GM18861 (cell line): ENCODE results near the gene EFNA5.
A peak's percentile ranks its signal among the peaks of the same experiment; 100 is the strongest.

Experiments used
- ATAC-seq: cut with Tn5 transposase; IDR thresholded peaks from one replicate; pipeline ENCODE4 v1.9.1; 2021; ENCODE audit not compliant: unreplicated experiment

Gene EFNA5

DNA sequence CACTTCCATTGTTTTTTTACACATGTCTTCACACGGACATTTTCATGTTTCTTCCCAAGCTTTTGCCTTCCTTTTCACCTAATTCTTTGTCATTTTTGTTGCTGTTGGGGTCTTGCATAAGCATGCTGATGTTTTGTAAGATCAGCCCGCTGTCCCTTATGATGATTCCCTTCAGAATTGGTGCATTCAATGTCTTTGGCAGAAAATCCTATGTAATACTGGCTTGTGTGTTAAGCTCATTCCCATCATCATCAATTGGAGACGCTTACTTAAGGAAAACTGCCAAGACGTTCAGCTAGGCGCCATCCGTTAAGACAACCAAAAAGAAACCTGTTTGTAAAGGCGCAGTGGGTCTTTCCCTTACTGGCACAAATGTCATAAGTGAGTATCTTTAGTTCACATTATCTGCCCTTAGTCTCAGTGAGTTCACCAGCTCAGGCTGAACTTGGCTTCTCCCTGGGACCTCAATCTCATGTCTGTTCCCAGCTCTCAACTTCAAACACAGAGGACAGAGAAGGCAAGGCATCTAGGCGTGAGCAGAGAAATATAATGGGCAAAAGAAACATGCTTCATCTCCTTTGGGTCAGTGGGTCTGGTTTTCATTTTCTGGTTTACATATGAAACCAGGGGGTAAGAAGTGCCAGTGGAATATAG is 97.9 kb downstream of the EFNA5 start:
- ATAC-seq = no peak

DNA sequence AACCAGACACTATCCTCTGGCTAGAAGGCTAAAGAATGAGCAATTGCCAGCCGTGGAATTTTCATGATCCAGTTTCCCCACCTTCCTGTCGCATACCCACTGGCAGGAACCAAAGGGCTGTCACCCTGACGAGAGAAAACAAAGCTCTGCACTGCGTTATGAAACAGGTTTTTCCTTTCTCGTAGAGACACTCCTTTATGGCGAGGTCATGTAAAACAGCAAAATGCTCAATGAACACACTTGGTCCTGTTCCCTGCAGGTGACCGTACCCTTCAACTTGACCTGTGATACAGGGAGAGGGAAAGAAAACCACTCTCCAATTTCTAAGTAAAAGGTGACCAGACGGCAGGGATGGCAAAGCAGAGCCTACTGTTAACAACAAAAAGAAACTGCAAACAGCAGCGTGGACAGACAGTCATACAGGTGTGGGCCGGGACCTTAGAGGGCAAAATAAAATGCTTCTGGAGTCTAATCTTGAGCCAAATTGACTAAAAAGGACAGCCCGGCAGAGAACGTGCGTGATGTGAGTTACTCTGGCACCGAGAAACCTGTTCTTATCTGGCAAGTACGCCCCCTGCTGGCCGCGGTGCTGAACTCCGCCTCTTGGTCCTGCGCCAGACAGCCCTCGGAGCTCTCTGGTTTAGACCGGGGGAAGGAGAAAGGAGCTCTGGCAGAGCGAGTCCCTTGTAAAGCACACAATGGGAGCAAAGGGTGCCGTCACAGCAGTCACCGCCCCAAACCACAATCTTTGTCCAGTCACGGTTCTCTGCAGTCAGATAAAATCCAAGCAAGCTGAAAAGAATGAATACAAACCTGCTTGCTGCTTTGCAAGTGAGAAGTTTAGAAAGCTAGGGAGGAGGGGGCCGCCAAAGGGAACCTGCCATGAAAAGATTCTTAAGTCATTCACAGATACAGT is 98.9 kb downstream of the EFNA5 start:
- ATAC-seq = peak; percentile 42

DNA sequence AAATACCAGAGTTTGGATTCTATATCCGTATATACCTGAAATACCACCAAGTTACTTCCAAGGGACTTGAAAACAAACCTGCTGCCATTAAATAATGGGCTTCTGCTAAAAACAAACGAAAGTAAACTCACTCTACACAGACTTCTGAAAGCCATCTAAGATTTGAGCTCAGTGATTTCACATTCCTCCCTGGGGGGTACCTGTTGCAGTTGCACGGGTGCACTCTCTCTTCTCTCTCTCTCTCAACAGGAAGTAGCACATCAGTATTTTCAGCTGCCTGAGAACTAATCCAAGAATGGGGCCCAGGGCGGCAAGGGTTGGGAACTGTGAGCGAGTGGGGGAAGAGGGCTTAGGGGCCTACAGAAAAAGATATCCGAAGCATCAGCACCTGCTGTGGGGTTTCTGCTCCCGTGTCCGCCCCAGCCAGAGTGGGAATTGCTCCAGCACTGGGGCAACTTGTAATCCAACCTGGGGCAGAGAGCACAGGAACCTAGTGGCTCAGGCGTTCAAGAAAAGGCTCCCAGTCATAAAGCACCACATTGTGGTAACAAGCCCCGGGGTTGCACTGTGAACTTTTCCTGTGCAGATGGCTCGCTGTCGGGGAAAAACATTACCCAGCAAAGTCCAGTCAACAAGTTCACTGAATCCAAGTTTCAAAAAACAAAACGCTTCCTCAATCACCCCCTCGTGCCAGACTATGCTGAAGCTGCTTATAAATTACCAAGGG is 99.8 kb downstream of the EFNA5 start:
- ATAC-seq = peak; percentile 84

DNA sequence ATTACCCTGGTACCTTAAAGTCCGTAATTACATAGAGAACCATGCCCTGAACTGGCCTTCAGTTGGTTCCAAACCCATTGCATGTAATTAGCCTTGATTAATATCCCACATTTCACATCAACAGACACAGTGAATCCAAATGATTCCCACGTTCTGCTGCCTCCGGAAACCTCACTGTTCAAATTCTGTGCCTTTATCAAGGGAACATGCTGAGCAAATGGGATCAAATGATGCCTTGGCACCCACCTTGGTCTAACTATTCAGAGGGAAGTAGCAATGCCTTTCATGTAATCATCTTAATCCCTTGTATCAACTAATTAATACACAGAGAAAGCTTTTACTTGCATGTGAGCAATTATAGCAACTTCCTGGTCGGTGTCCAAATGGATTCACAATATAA is 100.6 kb downstream of the EFNA5 start:
- no peak for ATAC-seq

DNA sequence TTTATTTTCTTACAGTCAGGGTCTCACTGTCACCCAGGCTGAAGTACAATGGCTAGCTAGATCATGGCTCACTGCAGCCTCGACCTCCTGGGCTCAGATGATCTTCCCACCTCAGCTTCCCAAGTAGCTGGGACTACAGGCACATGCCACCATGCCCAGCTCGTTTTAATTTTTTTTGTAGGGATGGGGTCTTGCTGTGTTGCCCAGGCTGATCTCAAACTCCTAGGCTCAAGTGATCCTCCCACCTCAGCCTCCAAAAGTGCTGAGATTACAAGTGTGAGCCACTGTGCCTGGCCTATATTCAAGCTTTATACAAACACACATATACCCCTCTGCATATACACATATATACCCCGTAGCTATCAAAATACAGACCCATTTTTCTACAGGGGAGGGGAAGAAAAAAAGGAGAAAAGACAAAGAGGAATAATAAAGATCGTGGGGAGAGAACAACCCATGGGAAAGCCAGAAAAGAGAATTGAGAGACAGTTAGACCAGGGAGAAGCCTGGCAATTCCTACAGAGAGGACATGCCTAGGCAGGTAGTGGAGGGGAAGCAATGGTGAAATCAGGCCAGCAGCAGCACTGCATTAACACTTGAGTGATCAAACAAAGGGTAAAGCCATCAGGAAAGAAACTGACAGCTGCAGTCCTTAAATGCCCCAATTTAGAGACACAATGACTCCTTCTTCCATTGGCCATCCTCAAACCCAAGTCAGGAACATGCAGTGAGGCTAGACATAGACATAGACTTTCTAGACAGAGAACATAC is 102.7 kb downstream of the EFNA5 start:
- ATAC-seq = no peak

DNA sequence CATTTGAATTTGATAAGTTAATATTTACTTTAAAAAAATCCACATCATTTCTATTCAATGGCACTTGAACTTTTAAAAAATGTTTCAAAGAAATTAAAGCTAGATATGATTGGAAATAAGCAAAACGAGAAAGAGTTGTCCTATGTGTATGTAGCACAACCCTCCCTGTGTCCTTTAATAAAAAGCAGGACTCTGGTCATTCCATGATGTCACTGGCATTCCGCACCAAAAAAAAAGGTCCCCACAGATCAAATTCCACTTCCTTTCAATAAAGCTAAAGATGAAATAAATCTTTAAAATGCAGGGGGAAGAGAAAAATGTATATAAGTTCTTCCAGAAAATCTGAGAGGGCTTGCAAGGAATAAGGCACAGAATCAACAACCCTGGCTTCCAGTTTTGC is 103.8 kb downstream of the EFNA5 start:
- ATAC-seq = no peak

DNA sequence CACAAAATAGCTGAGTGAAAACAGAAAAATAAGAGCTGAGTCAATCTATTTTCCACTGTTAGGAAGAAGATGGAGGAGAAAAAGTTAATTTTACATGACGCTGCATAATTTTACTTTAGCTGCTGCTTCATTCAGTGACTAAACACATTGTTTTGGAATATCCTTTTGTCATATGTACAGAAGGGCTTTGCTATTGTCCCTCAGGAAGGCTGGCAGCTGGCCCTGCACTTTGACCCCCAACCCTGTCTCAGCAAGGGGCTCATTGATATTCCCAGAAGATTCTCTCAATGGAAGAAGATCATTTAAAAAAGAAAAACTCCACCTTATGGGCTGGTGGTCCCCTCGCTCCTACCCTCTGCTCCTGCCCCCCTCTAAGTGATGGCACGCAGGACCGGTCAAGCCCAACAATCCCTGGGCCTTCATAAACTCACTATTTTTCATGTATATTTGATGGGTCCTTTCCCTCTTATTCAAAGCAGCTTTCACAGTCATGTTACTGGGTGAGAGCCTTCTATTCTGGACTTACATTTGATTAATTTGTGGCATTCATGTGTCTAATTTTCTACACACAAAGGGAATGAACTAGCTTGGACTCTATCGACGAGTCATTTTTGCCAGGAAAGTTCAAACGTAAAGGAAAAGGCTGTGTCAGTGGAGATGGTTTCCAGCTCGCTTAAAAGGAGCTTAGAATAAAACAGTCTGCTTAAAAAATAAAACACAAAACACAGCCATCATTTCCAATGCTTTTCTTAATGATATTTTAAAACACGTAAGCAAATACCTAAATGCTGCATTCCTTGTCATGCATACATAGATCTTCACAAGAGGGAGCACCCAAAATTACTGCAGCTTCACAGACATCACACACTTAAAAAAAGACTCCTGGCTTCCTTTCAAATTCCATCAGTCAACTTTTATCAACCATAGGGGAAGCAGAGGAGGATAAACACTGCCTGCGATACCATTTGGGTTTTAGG is 104.7 kb downstream of the EFNA5 start:
- no peak for ATAC-seq

DNA sequence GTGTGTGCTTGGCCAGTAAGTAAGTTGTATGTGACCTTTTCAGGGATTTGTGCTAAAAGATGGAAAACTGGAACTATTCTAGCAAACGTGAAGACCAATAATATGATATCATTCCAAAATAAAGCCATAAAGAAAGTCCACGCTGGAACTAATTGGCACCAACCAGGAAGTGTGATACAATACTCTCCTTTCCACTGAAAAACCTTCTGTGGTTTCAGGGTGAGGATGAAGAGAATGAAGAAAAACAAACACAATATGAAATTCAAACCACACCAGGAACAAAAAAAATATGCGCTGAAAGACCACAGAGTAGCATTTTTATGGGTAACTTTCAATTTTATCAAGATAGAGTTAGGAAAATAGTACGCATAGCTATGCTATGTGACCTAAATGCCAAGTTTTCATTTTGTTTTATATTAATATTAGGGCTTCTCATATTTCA is 105.8 kb downstream of the EFNA5 start:
- ATAC-seq = no peak

DNA sequence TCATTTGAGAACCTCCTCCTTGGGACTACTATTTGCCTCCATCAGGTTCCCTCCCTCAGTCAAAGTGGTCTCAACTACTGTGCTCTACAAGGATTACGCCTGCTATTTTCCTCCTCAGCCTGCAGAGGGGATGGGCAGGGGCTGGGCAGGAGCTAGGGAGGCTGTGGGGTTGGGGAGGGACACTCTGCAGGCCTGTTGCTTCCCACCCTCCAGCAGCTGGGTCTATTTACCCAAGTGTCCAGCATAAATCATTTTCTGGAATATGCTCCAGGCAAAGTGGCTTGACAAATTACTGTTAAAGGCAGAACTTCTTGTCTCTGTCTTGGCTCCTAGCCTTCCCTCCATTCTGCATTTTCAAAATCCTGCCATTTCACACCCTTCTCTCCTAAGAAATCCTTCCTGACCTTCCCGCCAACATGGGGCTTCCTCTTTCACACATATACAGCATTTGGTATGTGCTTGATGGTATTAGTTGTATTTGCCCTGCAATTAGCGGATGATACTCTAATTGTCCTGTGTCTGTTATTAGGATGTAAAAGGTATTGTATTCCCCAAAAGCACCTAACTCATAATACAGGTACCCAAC is 106.7 kb downstream of the EFNA5 start:
- ATAC-seq = no peak

DNA sequence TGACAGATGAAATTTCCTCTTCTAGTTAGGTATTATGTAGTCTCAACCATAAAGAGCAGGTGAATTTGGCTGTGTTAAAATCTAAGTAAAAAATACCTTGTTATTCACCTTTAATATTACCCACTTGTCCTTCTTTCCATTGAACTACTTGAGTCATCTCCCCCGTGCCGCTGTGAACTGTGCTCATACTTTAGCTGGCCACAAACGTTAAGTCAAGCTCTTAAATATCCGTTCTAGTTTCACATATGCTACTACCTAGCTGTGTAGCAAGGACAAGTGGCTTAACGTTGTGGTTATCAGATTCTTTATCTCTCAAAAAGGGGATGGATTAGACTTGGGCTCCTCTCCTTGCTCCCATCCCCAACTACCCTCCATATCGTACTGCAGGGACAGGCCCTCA is 110.4 kb downstream of the EFNA5 start:
- no peak for ATAC-seq

DNA sequence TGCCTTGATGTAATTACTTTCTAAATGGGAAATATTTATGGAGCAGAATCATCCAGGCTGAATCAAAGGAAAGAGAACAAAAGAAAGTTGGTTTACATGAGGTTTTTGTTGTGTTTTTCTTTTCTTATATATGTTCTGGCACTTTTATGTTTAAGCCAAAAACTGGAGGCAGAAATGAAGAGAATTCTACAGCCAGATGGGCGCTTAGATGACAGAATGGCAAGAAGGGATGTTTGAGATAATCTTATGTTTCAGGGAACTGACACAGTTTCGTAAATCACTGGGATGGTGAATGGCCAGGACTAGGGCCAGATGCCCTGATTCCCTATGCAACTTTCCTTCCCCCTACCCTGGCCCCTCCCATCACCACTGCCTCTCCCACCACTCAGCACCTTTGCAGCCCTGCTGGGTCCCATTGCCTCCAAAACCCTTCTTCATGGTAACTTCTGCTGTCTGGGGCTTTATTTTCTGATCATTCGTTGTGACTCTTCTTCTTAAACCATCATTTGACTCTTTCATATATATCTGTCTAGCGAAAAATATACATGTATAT is 111.8 kb downstream of the EFNA5 start:
- no peak for ATAC-seq

DNA sequence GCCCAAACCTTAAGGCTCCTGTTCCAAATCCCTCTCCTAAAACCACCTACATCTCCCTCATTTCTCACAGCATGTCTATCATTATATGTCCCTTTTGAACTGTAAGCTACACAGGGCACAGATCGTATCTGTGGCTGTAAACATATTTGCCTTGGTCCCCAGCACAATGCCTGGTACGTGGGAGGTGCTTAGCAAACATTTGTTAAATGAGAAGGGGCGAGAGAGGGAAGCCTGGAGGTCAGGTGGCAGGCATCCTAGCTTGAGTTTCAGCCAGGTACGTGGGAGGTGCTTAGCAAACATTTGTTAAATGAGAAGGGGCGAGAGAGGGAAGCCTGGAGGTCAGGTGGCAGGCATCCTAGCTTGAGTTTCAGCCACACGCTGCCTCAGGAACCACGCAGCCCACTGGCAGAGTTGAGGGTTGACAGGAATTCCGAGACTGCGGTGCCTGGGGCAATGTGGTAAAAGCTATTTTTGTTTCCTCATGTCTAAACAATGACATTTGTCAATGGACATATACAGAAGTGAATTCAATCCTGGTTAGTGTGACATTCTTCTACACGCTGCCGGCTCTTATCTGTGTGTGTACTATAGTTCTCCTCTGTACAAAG is 113.6 kb downstream of the EFNA5 start:
- no peak for ATAC-seq

DNA sequence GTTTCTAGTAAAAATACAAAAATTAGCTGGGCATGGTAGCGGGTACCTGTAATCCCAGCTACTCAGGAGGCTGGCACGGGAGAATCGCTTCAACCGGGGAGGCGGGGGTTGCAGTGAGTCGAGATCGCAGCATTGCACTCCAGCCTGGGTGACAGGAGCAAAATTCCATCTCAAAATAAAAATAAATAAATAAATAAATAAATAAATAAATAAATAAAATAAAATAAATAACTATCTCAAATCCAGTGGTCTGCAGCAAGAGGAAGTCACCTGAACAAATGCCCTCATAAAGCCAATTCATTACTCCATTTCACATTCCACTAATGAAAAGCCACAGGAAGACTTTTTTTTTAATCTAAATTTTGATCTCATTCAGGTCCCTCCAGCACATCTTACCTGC is 114.2 kb downstream of the EFNA5 start:
- no peak for ATAC-seq

DNA sequence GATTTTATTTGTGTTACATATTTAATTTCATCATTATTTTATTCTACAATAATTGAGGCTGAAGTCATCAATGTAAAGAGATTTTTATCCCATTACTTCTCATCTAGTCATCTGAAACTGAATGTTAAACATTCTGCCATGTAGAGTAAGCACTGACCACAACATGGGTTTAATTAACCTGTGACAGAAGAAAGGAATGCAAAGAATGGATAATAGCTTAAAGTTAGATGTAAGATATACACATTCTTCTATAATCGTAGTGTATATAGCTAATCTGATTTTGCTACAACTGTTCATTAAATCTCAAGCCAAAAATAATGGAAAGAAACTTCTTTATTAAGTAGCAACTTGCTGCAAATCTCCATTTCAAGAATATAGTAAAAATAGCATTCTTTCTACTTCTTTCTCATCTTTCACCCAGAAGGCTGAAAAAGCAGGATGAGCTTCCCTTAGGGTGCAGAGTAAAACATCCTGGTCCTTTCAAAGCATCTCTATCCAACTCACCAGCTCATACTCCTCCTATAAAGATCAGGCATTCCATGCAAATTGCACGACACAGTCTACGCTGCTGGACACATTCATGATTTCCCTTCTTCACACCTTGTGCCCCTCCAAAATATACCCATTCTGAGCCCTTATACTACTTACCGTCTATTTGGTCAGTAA is 115.2 kb downstream of the EFNA5 start:
- ATAC-seq = no peak

DNA sequence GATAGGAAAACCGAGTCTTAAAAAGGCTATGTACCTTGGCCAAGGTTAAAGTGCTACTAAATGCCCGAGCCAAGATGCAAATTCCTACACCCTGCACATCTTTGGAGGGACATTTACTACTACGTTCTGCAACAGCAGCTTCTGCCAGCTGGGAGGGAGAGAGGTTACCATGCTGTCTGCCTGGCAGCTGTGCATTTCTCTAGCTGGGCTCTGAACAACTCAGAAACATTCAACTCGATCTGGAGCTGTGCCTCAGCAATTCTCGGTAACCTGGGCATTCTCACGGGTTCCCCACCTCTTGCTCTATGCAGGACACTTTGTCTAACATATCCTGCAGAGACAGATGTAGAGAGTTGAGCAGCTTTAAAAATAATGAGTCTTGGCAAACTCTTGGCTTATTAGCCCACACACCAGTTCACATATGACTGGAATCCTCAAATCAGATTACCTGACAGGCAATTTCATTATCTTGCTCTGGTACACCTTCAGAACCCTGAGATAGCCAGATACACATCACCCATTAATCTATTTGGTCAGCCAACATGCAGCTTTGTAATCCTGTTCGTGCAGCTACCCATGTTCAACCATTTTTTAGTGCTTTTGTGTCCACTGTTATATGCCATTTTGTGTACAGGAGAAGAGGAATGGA is 115.8 kb downstream of the EFNA5 start:
- ATAC-seq = no peak

DNA sequence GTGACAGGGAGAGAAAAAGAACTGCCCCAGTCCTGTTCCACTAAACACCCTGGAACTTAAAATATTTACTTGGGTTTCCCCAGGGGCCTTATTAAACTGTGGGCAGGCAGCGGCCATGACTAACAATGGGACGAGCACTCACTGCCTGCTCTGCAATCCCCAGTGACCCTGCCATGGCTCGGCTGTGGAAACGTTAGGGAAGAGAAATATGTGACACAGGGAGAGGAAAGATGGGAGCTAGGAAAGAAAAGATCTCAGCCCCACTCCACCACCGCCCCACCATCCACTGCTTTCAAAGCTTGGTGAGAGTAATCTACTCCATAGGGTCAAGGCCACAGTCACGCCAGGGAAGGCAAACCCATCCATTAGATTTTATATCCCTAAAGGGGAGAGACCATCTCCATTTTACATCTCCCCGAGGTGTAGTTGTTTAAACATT is 117.6 kb downstream of the EFNA5 start:
- no peak for ATAC-seq

DNA sequence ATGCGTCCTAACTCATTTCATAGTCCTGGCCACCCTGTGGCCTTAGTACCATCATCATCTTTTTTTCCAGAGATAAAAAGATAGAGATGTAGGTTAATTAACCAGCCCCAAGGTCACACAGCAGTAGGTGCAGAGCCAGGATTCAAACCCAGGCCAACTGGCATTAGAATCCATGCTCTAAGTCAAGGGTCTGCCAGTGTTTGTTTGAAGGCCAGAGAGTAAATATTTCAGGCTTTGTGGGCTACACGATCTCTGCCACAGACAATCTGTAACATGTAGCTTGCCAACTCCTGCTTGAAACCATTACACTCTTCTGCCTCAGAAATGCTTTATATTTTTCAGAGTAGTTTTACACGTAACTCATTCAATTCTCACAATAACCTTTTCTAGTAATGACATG is 119.6 kb downstream of the EFNA5 start:
- no peak for ATAC-seq

DNA sequence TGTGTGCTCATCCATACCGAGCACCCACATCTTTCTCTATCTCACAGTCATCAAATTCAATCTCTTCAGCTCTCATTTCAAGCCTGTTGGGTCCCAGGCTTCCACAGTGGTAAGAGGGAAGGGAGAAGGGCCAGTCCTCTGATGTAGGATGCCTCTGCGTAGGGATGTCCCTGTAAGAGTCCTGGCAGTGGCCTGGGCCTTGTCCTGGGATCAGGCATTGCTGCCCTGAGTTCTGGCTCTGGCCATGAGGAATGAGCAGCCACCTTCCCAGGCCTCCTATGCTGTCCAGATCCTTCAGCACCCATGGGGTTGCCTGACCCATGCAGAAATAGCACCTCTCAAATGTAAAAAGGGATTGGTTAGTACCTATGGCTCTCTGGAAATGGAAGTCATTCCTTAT is 121.2 kb downstream of the EFNA5 start:
- ATAC-seq = no peak
